ENCODE data around the gene KIR3DL3.
"Not testable (repeated sequence)": the region's sequence is repeated elsewhere in the genome, so short reads cannot be mapped to it uniquely, and the experiment has no call there.

The KIR3DL3 gene

DNA sequence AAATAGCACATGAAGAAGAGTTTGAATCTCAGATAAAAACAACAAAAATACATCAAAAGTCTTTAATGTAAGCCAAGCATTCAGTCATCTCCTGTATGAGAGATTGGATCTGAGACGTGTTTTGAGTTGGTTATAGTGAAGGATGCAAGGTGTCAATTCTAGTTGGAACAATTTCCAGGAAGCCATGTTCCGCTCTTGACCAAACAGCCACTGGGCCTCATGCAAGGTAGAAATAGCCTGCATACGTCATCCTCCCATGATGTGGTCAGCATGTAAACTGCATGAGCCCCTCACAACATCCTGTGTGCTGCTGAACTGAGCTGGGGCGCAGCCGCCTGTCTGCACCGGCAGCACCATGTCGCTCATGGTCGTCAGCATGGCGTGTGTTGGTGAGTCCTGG is at the start of gene KIR3DL3:
TSS of gene KIR3DL3 (plus strand) at position 301 of the 400 bp plus-strand sequence. CDS start at position 356, 55 bp downstream.
- no peak for DNase-seq

- DNase-seq: peak; percentile 59
Measured at GRCh38 chr19:54676210-54676834, 47.9 kb upstream of the KIR3DL3 start.

DNA sequence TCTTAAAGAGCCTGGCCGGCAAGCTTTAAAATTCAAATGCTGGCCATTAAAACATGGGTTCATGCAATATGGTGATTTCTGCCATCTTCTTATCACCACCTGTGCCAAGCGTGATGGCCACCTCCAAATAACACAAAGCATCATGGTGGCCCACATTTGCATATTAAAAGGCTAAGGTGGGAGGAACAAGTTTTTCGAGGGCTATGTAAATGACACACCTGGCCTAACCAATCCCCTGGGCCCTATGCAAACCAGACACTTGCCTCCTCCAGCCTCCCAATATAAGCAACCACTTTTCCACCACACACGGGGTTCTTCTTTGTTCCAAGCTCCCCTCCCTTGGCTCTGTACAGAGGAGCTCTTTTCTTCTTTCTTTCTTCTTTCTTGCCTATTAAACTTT is 47.0 kb upstream of the KIR3DL3 start:
- no peak for DNase-seq

DNA sequence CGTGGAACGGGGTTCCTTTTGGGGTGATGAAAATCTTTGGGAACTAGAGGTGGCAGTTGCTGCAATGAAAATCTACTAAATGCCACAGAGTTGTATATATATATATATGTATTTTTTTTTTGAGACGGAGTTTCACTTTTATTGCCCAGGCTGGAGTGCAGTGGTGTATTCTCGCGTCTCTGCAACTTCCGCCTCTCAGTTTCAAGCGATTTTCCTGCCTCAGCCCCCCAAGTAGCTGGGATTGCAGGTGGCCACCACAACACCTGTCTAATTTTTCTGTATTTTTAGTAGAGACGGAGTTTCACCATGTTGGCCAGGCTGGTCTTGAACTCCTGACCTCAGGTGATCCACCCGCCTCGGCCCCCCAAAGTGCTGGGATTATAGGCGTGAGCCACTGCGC is 42.6 kb upstream of the KIR3DL3 start:
- not testable (repeated sequence) for DNase-seq

DNA sequence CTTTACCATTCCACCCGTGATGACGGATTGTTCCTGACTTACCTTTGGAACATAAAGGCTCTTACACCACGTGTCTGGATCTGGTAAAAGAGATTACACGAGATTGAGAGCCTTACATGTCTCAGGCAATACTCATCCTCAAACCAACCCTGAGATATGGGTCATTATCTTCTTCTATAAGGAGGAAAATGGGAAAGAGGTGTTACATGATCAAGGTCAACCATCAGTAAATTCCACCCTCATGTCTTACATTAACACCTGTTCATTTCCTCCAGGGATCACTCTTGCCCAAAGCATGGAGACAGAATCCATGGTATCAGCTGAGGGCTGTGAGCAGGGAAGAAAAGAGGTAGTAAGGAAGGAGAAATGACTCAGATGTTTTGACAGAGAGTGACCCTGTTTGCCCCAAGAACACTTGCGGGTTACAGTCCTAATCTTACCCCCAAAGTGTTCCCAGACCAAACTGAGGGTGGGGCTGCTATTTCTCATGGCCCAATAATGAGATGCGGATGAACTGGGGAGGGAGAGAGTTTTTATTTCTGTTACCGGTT is 41.9 kb upstream of the KIR3DL3 start:
- no peak for DNase-seq

DNA sequence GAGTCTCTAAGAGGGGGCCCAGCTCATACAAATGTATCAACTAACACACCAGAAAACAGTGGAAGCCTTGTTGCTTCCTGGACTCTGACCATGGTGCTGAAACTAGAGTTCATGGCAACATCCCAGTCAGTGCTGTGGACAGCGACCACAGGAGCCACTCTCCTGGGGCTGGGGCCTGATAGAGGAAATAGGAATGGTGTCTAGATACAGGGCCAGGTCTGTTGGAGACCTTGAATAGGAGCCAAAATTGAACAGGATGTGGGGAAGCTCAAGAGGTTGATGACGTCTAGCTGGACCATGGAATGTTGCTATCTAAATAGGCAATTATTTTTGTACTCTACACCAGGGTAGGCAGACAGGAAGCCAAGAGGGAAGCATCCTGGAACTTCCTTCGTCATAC is 39.7 kb upstream of the KIR3DL3 start:
- DNase-seq: no peak

GRCh38 chr19:54691582-54692297 is 32.5 kb upstream of the KIR3DL3 start:
- DNase-seq: no peak

- DNase-seq: no peak
Measured at GRCh38 chr19:54692298-54692615, 32.0 kb upstream of the KIR3DL3 start.

- DNase-seq: no peak
Measured at GRCh38 chr19:54694648-54695047, 29.6 kb upstream of the KIR3DL3 start.

GRCh38 chr19:54696117-54696548 is 28.1 kb upstream of the KIR3DL3 start:
- no peak for DNase-seq

DNA sequence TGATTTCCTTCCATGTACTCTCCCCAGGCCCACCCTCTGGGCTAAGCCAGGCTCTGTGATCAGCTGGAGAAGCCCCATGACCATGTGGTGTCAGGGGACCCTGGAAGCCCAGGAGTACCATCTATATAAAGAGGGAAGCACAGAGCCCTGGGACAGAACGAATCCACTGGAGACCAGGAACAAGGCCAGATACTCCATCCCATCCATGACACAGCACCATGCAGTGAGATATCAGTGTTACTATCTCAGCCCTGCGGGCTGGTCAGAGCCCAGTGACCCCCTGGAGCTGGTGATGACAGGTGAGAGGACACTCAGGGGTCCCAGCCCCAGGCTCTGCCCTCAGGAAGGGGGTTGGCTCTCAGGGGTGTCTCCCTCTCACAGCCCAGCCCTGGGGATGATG is 27.5 kb upstream of the KIR3DL3 start:
- no peak for DNase-seq

GRCh38 chr19:54697716-54698115 is 26.5 kb upstream of the KIR3DL3 start:
- not testable (repeated sequence) for DNase-seq

DNA sequence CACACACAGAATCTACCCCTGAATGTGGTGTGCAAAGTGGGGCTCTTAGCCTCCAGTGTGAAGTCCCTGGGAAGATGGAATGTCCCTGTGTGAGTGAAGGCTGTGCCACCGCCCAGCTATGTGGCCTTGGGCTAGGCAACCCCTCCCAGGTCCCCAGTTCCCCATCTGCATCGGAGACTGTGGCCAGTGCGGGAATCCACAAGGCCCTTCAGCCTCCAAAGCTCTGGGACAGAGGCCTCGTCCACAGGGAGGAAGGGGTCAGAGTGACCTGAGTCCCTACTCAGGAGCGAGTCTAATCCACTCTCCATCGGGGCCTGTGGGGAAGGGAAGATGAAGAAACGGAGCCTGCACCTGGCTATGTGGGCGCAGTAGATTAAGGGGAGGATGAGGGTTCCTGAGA is 19.3 kb upstream of the KIR3DL3 start:
- DNase-seq: no peak

DNA sequence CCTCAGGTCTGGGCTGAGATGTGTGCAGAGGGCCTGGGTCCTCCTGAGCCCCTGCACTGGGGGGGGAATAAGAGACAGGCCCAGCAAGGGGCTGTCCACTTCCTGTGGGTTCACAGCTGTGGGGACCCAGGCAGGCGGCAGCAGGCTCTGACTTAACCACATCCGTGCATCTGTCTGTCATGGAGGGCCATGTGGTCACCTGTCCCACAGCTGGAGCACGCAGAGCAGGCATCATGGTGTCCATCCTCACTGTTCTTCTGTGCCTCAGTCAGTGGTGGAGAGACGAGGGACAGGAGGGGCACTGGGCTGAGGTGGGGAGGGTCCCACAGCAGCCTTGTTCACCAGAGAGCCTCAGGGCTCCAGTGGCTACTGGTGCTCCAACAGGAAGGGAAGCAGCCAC is 16.3 kb upstream of the KIR3DL3 start:
- DNase-seq: no peak

- no peak for DNase-seq
Measured at GRCh38 chr19:54708781-54709180, 15.5 kb upstream of the KIR3DL3 start.

DNA sequence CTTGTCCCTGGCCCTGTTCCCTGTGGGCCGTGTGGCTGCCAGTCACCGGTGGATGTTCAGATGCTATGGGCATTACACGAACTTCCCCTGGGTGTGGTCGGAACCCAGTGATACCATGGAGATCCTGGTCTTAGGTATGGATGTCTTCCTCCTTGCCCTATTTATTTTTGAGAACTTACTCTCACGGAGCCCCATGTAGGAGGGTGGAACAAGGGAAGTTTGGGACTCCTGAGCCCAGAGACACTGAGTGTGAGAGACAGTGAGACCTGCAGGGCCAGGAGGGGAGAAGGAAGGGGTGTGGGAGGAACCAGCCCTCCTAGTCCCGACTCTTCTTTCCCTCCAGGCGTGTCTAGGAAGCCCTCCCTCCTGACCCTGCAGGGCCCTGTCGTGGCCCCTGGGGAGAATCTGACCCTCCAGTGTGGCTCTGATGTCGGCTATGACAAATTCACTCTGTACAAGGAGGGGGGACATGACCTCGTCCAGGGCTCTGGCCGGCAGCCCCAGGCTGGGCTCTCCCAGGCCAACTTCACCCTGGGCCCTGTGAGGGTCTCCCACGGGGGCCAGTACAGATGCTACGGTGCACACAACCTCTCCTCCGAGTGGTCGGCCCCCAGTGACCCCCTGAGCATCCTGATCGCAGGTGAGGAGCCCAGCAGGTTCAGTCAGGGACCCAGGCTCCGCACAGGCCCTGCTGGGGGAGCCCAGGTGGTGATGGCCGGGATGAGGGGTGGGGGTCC is 14.9 kb upstream of the KIR3DL3 start:
- DNase-seq: no peak

DNA sequence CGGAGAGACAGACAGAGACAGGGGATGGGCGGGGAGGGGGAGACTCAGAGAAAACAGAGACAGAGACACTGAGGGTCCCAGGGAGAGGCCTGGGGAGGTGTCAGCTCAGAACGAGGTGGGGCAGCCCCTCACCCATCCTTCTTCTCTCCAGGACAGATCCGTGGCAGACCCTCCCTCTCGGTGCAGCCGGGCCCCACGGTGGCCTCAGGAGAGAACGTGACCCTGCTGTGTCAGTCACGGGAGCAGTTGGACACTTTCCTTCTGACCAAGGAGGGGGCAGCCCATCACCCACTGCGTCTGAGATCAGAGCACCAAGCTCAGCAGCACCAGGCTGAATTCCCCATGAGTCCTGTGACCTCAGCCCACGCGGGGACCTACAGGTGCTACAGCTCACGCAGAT is 14.3 kb upstream of the KIR3DL3 start:
- DNase-seq: not testable (repeated sequence)

DNA sequence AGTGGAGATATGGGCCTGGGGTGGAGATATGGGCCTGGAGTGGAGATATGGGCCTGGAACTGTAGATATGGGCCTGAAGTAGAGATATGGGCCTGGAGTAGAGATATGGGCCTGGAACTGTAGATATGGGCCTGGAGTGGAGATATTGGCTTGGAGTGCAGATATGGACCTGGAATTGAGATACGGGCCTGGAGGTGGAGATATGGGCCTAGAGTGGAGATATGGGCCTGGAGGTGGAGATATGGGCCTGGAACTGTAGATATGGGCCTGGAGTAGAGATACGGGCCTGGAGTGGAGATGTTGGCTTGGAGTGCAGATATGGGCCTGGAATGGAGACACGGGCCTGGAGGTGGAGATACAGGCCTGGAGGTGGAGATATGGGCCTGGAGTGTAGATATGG is 402 bp downstream of the KIR3DL3 start:
- DNase-seq: no peak

DNA sequence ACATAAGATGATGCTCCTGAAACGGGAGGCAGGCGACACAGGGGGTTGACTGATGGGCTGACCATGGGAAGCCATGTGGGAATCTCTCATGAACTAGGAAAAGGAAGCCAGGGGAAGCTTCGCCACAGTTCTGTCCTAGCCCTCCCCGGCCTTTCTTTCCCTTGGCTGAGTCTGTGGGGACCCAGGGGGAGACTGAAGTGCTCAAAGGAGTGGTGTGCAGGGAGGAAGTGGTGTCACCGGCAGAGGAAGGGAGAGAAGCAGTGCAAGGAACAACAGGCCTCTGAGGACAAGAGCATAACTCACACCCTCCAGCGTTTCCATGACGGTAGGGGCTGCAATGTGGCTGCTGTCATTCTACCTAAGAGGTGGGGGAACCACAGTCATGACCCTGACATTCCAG is 1.1 kb downstream of the KIR3DL3 start:
- DNase-seq: no peak

- no peak for DNase-seq
Measured at GRCh38 chr19:54727562-54727961, 3.3 kb downstream of the KIR3DL3 start.

DNA sequence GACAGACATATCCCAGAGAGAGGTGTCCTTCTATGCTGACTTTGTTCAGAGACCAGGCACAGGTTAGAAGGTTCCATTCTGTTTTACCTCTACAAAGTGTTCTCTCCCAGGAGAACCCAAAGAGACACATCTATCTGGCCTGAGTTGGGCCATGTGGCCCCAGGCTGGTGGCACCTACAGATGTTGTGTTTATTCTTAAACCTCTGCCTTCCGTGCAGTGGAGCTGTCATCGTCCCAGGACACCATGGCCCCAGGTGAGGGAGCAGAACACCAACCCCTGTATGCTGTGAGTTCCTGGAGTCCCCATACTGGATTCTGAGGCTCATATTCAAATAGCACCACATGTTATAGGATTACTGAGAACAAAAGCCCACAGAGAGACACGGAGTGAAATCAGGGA is 3.9 kb downstream of the KIR3DL3 start:
- DNase-seq: no peak

GRCh38 chr19:54729416-54730188 is 5.4 kb downstream of the KIR3DL3 start:
- no peak for DNase-seq

DNA sequence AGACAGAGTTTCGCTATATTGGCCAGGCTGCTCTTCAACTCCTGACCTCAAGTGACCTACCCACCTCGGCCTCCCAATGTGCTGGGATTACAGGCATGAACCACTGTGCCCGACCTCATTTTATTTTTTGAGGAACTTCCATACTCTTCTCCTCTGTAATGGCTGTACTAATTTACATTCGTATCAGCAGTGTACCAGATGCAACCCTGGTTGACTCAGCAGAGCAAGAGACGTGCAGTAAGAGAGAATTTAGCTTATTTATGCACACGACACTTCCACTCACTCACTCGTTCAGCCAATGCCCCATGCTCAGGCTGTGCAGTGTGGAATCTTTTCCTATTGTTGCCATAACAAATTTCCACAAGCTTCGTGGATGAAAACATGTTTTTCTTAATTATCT is 6.9 kb downstream of the KIR3DL3 start:
- DNase-seq: no peak
